NCI-H524 treated with DMSO at 0.1 percent for 48 hours (cell line): ENCODE results near the gene MOK.

Source experiments
- DNase-seq: peaks from one replicate; lab custom pipeline; 2025; lab: John Stamatoyannopoulos, UW

Gene MOK

DNA sequence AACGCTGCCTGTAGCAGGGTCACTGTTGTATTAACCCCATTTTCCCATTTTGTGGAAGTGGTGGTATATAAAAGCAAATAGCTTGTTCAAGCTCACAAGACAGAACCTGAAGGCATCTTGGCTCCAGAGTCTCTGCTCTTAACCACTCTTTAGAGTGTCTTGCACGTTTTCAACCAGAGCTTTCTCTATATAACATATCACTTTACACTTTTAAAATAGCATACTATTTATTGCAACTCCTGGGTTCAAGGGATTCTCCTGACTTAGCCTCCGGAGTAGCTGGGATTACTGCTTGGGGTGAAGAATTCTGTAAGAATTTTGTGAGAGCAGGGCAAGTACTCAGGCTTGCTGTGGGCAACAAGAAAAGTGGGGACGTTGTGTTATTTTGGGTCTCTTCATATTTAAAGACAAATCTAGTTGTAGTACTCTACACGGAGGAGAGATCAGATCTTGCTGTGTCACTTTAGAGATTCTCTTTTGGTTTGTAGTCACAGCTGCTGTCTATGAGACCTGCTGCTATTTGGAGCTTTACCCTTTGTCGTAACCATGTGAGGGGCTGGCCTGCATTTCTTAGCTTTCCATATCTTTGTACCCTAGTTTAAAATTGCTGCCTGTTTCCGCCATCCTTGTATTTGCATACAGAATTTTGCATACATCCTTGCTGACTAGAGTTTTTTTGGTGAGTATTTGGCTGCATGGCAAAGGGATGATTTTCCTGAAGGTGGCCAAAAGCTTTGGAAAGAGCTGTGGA is 124.5 kb downstream of the MOK start:
- DNase-seq, result no peak
